DOHH2 (cell line): Measurements from ENCODE around the gene L3MBTL3.

ENCODE experiments used
- H3F3A ChIP-seq: fragments of 200-600 bp; sonication (generic), shearing (Covaris generic); 2 replicates; pipeline ENCODE4 v1.6.0; 2016; ENCODE audit warnings: antibody characterized with exemption, mild to moderate bottlenecking; ENCODE audit not compliant: control insufficient read depth, insufficient read depth
- H3K27ac ChIP-seq: fragments of 200-600 bp; sonication (generic); 2 replicates; pipeline ENCODE4 v1.5.1; 2014; ENCODE audit warnings: low read depth, mild to moderate bottlenecking, low read length, moderate library complexity
- H3K27me3 ChIP-seq: fragments of 200-600 bp; sonication (generic); 2 replicates; pipeline ENCODE4 v1.6.1; 2014; ENCODE audit warnings: mild to moderate bottlenecking, low read length, mixed read lengths; ENCODE audit not compliant: control insufficient read depth
- H3K36me3 ChIP-seq: fragments of 200-600 bp; sonication (generic); 2 replicates; pipeline ENCODE4 v1.6.1; 2014; ENCODE audit warnings: mild to moderate bottlenecking, low read length, moderate library complexity, mixed read lengths; ENCODE audit not compliant: control insufficient read depth
- H3K4me1 ChIP-seq: fragments of 200-600 bp; sonication (generic); 2 replicates; pipeline ENCODE4 v1.6.1; 2014; ENCODE audit warnings: mild to moderate bottlenecking, low read length, mixed read lengths; ENCODE audit not compliant: control insufficient read depth
- H3K4me2 ChIP-seq: fragments of 200-600 bp; sonication (generic); 2 replicates; pipeline ENCODE4 v1.6.0; 2014; ENCODE audit warnings: mild to moderate bottlenecking, low read length, moderate library complexity
- H3K4me3 ChIP-seq: fragments of 200-600 bp; sonication (generic); 2 replicates; pipeline ENCODE4 v1.5.1; 2014; ENCODE audit warnings: mild to moderate bottlenecking, low read length, mixed read lengths
- H3K79me2 ChIP-seq: fragments of 200-600 bp; sonication (generic); 2 replicates; pipeline ENCODE4 v1.6.1; 2014; ENCODE audit warnings: mild to moderate bottlenecking, low read length, mixed read lengths; ENCODE audit not compliant: control insufficient read depth
- H3K9me2 ChIP-seq: fragments of 200-600 bp; sonication (generic); replicated peaks from 2 replicates; pipeline ENCODE4 v1.6.1; 2014; ENCODE audit warnings: mild to moderate bottlenecking, low read length, mixed read lengths; ENCODE audit not compliant: control insufficient read depth
- H3K9me3 ChIP-seq: fragments of 200-600 bp; sonication (generic); 2 replicates; pipeline ENCODE4 v1.6.1; 2014; ENCODE audit warnings: antibody characterized with exemption, low read length, mixed read lengths; ENCODE audit not compliant: control insufficient read depth, insufficient read depth
- H4K20me1 ChIP-seq: fragments of 200-600 bp; sonication (generic); 2 replicates; pipeline ENCODE4 v1.6.0; 2014; ENCODE audit warnings: low read depth, mild to moderate bottlenecking, antibody characterized with exemption, low read length, moderate library complexity; ENCODE audit not compliant: control insufficient read depth, insufficient read depth
- CTCF ChIP-seq: fragments of 200-600 bp; sonication (generic); IDR thresholded peaks from one replicate; pipeline ENCODE4 v1.5.1; 2014; ENCODE audit warnings: antibody characterized with exemption, mild to moderate bottlenecking, low read depth, low read length; ENCODE audit not compliant: poor library complexity, severe bottlenecking
- EZH2phosphoT487 ChIP-seq: fragments of 200-600 bp; sonication (generic); IDR thresholded peaks from 2 replicates; pipeline ENCODE4 v1.6.1; 2017; ENCODE audit warnings: borderline replicate concordance, mild to moderate bottlenecking, antibody characterized with exemption, low read length, moderate library complexity, mixed read lengths

Gene L3MBTL3

GRCh38 chr6:130046671-130047070 is 28.3 kb downstream of the L3MBTL3 start:
- H4K20me1 ChIP-seq, result no peaks in the 10 kb centered on the region
- TF ChIP-seq CTCF, result no peak
- TF ChIP-seq EZH2phosphoT487, result no peak
- H3K4me2 ChIP-seq, result no peak overlapping the region
- no peak overlapping the region for H3K27ac ChIP-seq
- H3K9me3 ChIP-seq, result no peaks in the 10 kb centered on the region
- no peaks in the 10 kb centered on the region for H3K79me2 ChIP-seq
- no peaks in the 10 kb centered on the region for H3K27me3 ChIP-seq
- H3K4me1 ChIP-seq, result no peaks in the 10 kb centered on the region
- H3K36me3 ChIP-seq, result peaks cover 7% of the 10 kb centered on the region; the same call in 1 of the 2 replicates
- H3K4me3 ChIP-seq, result no peak overlapping the region
- no peaks in the 10 kb centered on the region for H3F3A ChIP-seq
- no peaks in the 10 kb centered on the region for H3K9me2 ChIP-seq

- H3K79me2 ChIP-seq, result no peaks in the 10 kb centered on the region
- no peak overlapping the region for H3K4me3 ChIP-seq
- no peaks in the 10 kb centered on the region for H3K4me1 ChIP-seq
- H4K20me1 ChIP-seq, result no peaks in the 10 kb centered on the region
- no peaks in the 10 kb centered on the region for H3F3A ChIP-seq
- H3K36me3 ChIP-seq, result peaks cover 7% of the 10 kb centered on the region; the same call in 1 of the 2 replicates
- H3K27ac ChIP-seq, result no peak overlapping the region
- no peak overlapping the region for H3K4me2 ChIP-seq
- H3K27me3 ChIP-seq, result no peaks in the 10 kb centered on the region
- H3K9me2 ChIP-seq, result no peaks in the 10 kb centered on the region
- no peak for TF ChIP-seq EZH2phosphoT487
- TF ChIP-seq CTCF, result no peak
- H3K9me3 ChIP-seq, result no peaks in the 10 kb centered on the region
These were observed 29.0 kb downstream of the L3MBTL3 start for GRCh38 chr6:130047088-130047995.

GRCh38 chr6:130050230-130050629 is 31.8 kb downstream of the L3MBTL3 start:
- H3K9me2 ChIP-seq, result no peaks in the 10 kb centered on the region
- H3K9me3 ChIP-seq, result no peaks in the 10 kb centered on the region
- no peak overlapping the region for H3K27ac ChIP-seq
- no peaks in the 10 kb centered on the region for H3K27me3 ChIP-seq
- H3F3A ChIP-seq, result no peaks in the 10 kb centered on the region
- H3K4me2 ChIP-seq, result no peak overlapping the region
- TF ChIP-seq CTCF (no peak), EZH2phosphoT487 (no peak)
- H3K4me3 ChIP-seq, result no peak overlapping the region
- no peaks in the 10 kb centered on the region for H3K79me2 ChIP-seq
- no peaks in the 10 kb centered on the region for H3K4me1 ChIP-seq
- peaks cover 7% of the 10 kb centered on the region; the same call in 1 of the 2 replicates for H3K36me3 ChIP-seq
- H4K20me1 ChIP-seq, result no peaks in the 10 kb centered on the region
